HCT116 (cell line): ENCODE results near the gene UBTF. TPM values are rescaled to one million over a fixed set of nuclear protein-coding genes. Genes with fewer than 3 reads are reported as not detected.

Experiments used
- ATAC-seq: fragments of 200-7000 bp; cut with Tn5 transposase; 2 replicates; pipeline ENCODE4 v1.9.1; 2020; ENCODE audit warnings: mild to moderate bottlenecking, moderate library complexity
- BruUV-seq: library from RNA; stranded (reverse); fragments of 400-500 nt; replicated peaks from 2 replicates; lab custom pipeline; 2021; lab: Mats Ljungman, UMichigan
- CTCF ChIA-PET: fragments of 300-600 bp; sonication (Branson Sonifier 250); formaldehyde crosslinking; loops from one replicate; lab custom pipeline; 2021; ENCODE audit warnings: antibody characterized with exemption; lab: Charles Lee
- POLR2A ChIA-PET: fragments of 300-600, 350-600 bp; sonication (Branson Sonifier 250); formaldehyde crosslinking; loops from one replicate; lab custom pipeline; 2021; ENCODE audit warnings: antibody characterized with exemption; lab: Charles Lee
- RAD21 ChIA-PET, 2 experiments: fragments of 300-600 bp; sonication (Branson Sonifier 250); formaldehyde crosslinking; loops; one replicate each; lab custom pipeline; 2023; ENCODE audit warnings: low total read pairs in 2 of 2; ENCODE audit not compliant: uncharacterized antibody in 2 of 2, unreplicated experiment in 2 of 2, low non-redundant PET in 1 of 2; lab: Charles Lee
- DNase-seq: peaks from one replicate; pipeline ENCODE4 v3.0.0-alpha.2; 2010; ENCODE audit warnings: low read depth, low spot score
- H2AFZ ChIP-seq: fragments of 200-600 bp; shearing (Covaris generic), sonication (generic); 2 replicates; pipeline ENCODE4 v1.6.1; 2017; ENCODE audit warnings: low read depth, mixed run types, mixed read lengths, antibody characterized with exemption, low read length; ENCODE audit not compliant: poor library complexity, severe bottlenecking
- H3K27ac ChIP-seq: 2 replicates; pipeline ENCODE4 v1.5.1; 2012; ENCODE audit warnings: low read depth, low read length
- H3K27me3 ChIP-seq: fragments of 200-600 bp; sonication (generic); 2 replicates; pipeline ENCODE4 v1.6.1; 2016; ENCODE audit warnings: mixed run types, low read length, mixed read lengths; ENCODE audit not compliant: insufficient read depth
- H3K36me3 ChIP-seq, 2 experiments: fragments of 200-500 bp in 1 of 2; fragments of 200-600 bp in 1 of 2; sonication (Bioruptor generic) in 1 of 2; sonication (generic) in 1 of 2; 2 replicates each; pipeline versions ENCODE4 v1.5.1 to v1.6.1; 2014 to 2016; ENCODE audit warnings: low read length in 2 of 2, inconsistent platforms in 1 of 2, mixed read lengths in 1 of 2, mixed run types in 1 of 2; ENCODE audit not compliant: insufficient read depth in 2 of 2, control insufficient read depth in 1 of 2
- H3K4me1 ChIP-seq, 2 experiments: fragments of 200-600 bp in 1 of 2; sonication (generic) in 1 of 2; 2 replicates each; pipeline versions ENCODE4 v1.5.1 to v1.6.1; 2012 to 2017; ENCODE audit warnings: low read length in 2 of 2, inconsistent platforms in 1 of 2, mild to moderate bottlenecking in 1 of 2, mixed read lengths in 1 of 2, mixed run types in 1 of 2, moderate library complexity in 1 of 2; ENCODE audit not compliant: insufficient read depth in 2 of 2, control insufficient read depth in 1 of 2
- H3K4me2 ChIP-seq: fragments of 200-600 bp; sonication (generic); 2 replicates; pipeline ENCODE4 v1.6.1; 2017; ENCODE audit warnings: mixed run types, low read length, mixed read lengths
- H3K4me3 ChIP-seq, 2 experiments: fragments of 200-600 bp in 1 of 2; sonication (generic) in 1 of 2; replicated peaks in 1 of 2; 2 replicates each; pipeline ENCODE4 v1.5.1; 2011 to 2016; ENCODE audit warnings: low read length in 2 of 2, control low read depth in 1 of 2, low read depth in 1 of 2, mild to moderate bottlenecking in 1 of 2, mixed read lengths in 1 of 2, mixed run types in 1 of 2
- H3K79me2 ChIP-seq: fragments of 200-600 bp; sonication (generic); 2 replicates; pipeline ENCODE4 v1.6.1; 2017; ENCODE audit warnings: mild to moderate bottlenecking, mixed run types, low read length, moderate library complexity, mixed read lengths; ENCODE audit not compliant: insufficient read depth
- H3K9ac ChIP-seq: fragments of 200-600 bp; sonication (generic); 2 replicates; pipeline ENCODE4 v1.6.1; 2016; ENCODE audit warnings: low read length, mixed read lengths
- H3K9me2 ChIP-seq: fragments of 200-600 bp; sonication (generic), shearing (Covaris generic); 2 replicates; pipeline ENCODE4 v1.6.1; 2017; ENCODE audit warnings: mixed run types, mild to moderate bottlenecking, moderate library complexity; ENCODE audit not compliant: insufficient read depth
- H3K9me3 ChIP-seq, 2 experiments: fragments of 200-500 bp in 1 of 2; fragments of 200-600 bp in 1 of 2; sonication (Bioruptor generic) in 1 of 2; sonication (generic) in 1 of 2; 2 replicates each; pipeline ENCODE4 v1.6.1; 2014 to 2017; ENCODE audit warnings: low read length in 2 of 2, mixed read lengths in 2 of 2, inconsistent platforms in 1 of 2, low read depth in 1 of 2, mild to moderate bottlenecking in 1 of 2, mixed run types in 1 of 2, moderate library complexity in 1 of 2; ENCODE audit not compliant: control insufficient read depth in 1 of 2, insufficient read depth in 1 of 2
- H4K20me1 ChIP-seq: fragments of 200-600 bp; sonication (generic), shearing (Covaris generic); 2 replicates; pipeline ENCODE4 v1.6.1; 2017; ENCODE audit warnings: mixed run types, mild to moderate bottlenecking, moderate library complexity; ENCODE audit not compliant: insufficient read depth
- CEBPB ChIP-seq: IDR thresholded peaks from 2 replicates; pipeline ENCODE4 v1.6.1; 2012; ENCODE audit warnings: low read depth
- EGR1 ChIP-seq: IDR thresholded peaks from 2 replicates; pipeline ENCODE4 v1.6.1; 2012; ENCODE audit warnings: low read depth
- EZH2 ChIP-seq: fragments of 200-600 bp; sonication (generic); IDR thresholded peaks from 2 replicates; pipeline ENCODE4 v1.6.1; 2017; ENCODE audit warnings: antibody characterized with exemption, mixed run types
- POLR2A ChIP-seq: IDR thresholded peaks from 2 replicates; pipeline ENCODE4 v1.7.0; 2011; ENCODE audit warnings: borderline replicate concordance; ENCODE audit not compliant: insufficient read depth, insufficient read length; ENCODE audit errors: extremely low read depth
- SRF ChIP-seq: IDR thresholded peaks from 2 replicates; pipeline ENCODE4 v1.6.1; 2012; ENCODE audit warnings: low read depth
- TCF7L2 ChIP-seq: IDR thresholded peaks from 2 replicates; pipeline ENCODE4 v1.7.0; 2011; ENCODE audit warnings: borderline replicate concordance, inconsistent platforms; ENCODE audit not compliant: insufficient read depth, insufficient read length; ENCODE audit errors: extremely low read depth
- intact Hi-C: fragments of 100-400 bp; cut with micrococcal nuclease; formaldehyde crosslinking; loops from 2 replicates; pipeline ENCODE4 v1.10.0; 2022
- total RNA-seq: library from RNA; stranded (reverse); gene quantifications from one replicate; pipeline ENCODE4 v1.2.1, GENCODE V29; 2021; ENCODE audit not compliant: unreplicated experiment

The UBTF gene
- total RNA-seq, 1 experiment from 2014 or later = 84.3 TPM

DNA sequence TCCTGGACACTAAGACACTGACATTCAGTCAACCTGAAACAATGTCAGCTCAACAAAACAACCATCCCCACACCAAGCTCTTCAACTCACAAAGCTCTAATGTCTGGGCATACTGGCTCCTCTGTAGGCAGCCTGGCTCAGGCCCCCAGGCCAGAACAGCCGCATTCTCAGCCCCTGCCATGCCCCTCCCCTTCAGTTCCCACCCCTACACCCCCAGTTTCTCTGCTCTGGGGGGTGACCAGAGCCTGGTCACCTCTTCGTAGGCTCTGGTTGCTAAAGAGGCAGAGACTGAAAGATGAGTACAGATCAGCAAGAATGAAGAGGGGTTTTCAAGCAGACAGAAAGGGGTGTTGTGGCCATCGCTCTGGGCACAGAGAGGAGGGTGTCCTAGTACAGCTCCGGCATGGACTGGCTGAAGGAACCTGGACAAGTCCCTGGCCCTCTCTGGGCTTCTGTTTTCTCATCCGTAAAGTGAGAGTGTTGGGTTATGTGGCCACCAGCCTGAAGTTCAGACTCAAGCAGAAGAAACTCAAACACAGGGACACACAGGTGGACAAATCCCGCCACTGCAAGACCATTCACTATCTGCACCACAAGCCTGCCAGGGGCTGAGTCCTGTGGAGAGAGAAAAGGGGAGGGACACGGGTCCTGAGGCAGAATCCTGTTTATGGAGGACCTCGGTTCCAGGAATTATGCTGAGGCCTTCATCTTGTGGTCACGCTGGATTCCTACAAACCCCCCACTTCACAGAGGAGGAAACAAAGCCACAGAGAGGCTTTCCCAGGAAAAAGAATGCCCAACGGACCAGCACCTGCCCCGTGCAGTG lies 49.4 kb upstream of the UBTF start:
- POLR2A ChIA-PET = no interaction called here
- DNase-seq = no peak

DNA sequence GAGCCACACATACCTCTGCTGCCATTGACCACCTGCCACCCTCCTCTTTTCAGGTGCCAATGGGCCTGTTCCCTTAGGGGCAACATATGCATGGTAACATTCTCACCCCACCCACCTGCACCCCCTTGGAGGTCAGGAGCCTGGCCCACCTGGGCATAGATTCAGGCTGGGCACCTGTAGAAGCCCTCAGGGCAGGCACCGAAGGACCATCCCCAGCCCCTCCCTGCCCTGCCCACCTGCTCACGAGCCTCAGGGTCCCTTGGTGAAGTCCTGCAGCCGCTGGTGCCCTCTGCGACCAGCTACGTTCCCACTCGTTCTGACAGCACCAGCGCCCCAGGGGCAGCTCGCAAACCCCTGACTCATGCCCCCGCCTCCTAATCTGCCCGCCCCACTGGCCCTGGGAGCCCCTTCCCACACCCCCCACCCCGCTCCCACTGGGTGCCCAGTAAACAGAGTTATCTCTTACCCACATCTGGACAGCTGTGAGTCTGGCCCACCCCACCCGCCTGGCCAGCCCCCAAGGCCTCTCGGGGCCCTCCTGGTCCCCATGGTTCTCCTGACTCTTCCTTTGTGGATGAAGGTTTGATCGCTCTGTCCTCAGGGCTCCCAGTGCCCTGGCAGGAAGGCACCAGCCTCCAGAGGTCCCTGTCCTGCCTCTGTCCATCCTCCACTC lies 48.5 kb upstream of the UBTF start, which contains the start of gene SLC4A1:
Gene SLC4A1 (minus strand): TSS at position 318 of the 673 bp plus-strand sequence. CDS start 5,269 bp downstream, outside the sequence.
- CTCF ChIA-PET = no interaction called here
- Histone ChIP-seq H3K9me2 (no peaks in the 10 kb centered on the region), H3K4me1 (no peaks in the 10 kb centered on the region), H3K9ac (no peak within 1 kb of the TSS), H3K4me2 (no peak within 1 kb of the TSS), H3K27me3 (no peaks in the 10 kb centered on the region), H2AFZ (no peak within 1 kb of the TSS), H3K9me3 (no peaks in the 10 kb centered on the region), H3K4me3 (no peak within 1 kb of the TSS), H4K20me1 (no peaks in the 10 kb centered on the region), H3K36me3 (no peaks in the 10 kb centered on the region), H3K79me2 (no peaks in the 10 kb centered on the region), H3K27ac (no peak within 1 kb of the TSS)
- RAD21 ChIA-PET = no interaction called here
- DNase-seq (no peak), ATAC-seq (no peak)
- POLR2A ChIA-PET = no interaction called here
- BruUV-seq = no TSS peak
- intact Hi-C loops = no loop called here
- no peak for TF ChIP-seq POLR2A
- TF ChIP-seq CEBPB = no peak
- TF ChIP-seq SRF = no peak

More for the DNA sequence above, 49.4 kb upstream of the UBTF start:
- no TSS peak for BruUV-seq
- no peaks in the 10 kb centered on the region for H3K4me1 ChIP-seq
- H4K20me1 ChIP-seq = no peaks in the 10 kb centered on the region
- intact Hi-C loops = no loop called here
- H2AFZ ChIP-seq = no peak overlapping the region
- ChIA-PET RAD21 (no interaction called here), CTCF (no interaction called here)
- H3K9ac ChIP-seq = no peak overlapping the region
- H3K4me2 ChIP-seq = no peak overlapping the region
- no peak for ATAC-seq
- no peaks in the 10 kb centered on the region for H3K9me2 ChIP-seq
- no peak overlapping the region for H3K4me3 ChIP-seq
- H3K27ac ChIP-seq = no peak overlapping the region
- H3K27me3 ChIP-seq = no peaks in the 10 kb centered on the region
- H3K9me3 ChIP-seq = no peaks in the 10 kb centered on the region
- TF ChIP-seq POLR2A (no peak), EZH2 (no peak), TCF7L2 (no peak), EGR1 (no peak)
- no peaks in the 10 kb centered on the region for H3K79me2 ChIP-seq
- no peaks in the 10 kb centered on the region for H3K36me3 ChIP-seq
